DND-41 (cell line): ENCODE measurements around the gene ADPRHL1.

Source experiments
- CTCF ChIP-seq: IDR thresholded peaks from 2 replicates; pipeline ENCODE4 v1.5.1; 2012; ENCODE audit warnings: borderline replicate concordance, low read length, moderate library complexity, mild to moderate bottlenecking; ENCODE audit not compliant: poor library complexity, severe bottlenecking; ENCODE audit errors: extremely low read depth
- EZH2 ChIP-seq: IDR thresholded peaks from 3 replicates; pipeline ENCODE4 v1.6.1; 2012; ENCODE audit warnings: borderline replicate concordance, low read depth, mild to moderate bottlenecking, moderate library complexity, low read length, inconsistent platforms; ENCODE audit not compliant: severe bottlenecking

- TF ChIP-seq CTCF: no peak
- no peak for TF ChIP-seq EZH2
Measured at GRCh38 chr13:113393226-113393562, 60.1 kb downstream of the ADPRHL1 start.
